ENCODE results near the gene PLD1.

- no peak for TF ChIP-seq POLR2A (IDR thresholded peaks at IDR 0.05; ENCODE audit: low read length)
- TF ChIP-seq GATA1 (IDR thresholded peaks at IDR 0.05; ENCODE audit: low read depth, low read length) = no peak
These were observed 23.3 kb downstream of the PLD1 start for GRCh38 chr3:171786997-171787396.
